IMR-90 (cell line): Measurements from ENCODE around the gene NDUFB7. TPM values are rescaled to one million over a fixed set of nuclear protein-coding genes. Genes with fewer than 3 reads are reported as not detected.

Experiments used
- ATAC-seq: fragments of 200-7000 bp; cut with Tn5 transposase; 2 replicates; pipeline ENCODE4 v1.9.1; 2020; ENCODE audit warnings: low read depth, mild to moderate bottlenecking, moderate library complexity
- BruUV-seq: library from RNA; stranded (reverse); fragments of 400-500 nt; replicated peaks from 2 replicates; lab custom pipeline; 2021; lab: Mats Ljungman, UMichigan
- CTCF ChIA-PET: fragments of 300-600 bp; formaldehyde crosslinking; extraction: SDS; loops from one replicate; lab custom pipeline; 2021; ENCODE audit warnings: antibody characterized with exemption; lab: Yijun Ruan, JAX
- POLR2A ChIA-PET: fragments of 300-600 bp; sonication (Branson Sonifier 250); formaldehyde crosslinking; loops from one replicate; lab custom pipeline; 2022; ENCODE audit warnings: antibody characterized with exemption; ENCODE audit not compliant: unreplicated experiment; lab: Charles Lee
- DNase-seq: peaks from one replicate; pipeline ENCODE4 v3.0.0; 2013
- H2AFZ ChIP-seq: replicated peaks from 2 replicates; pipeline ENCODE3; 2013; ENCODE audit warnings: low read length, mild to moderate bottlenecking; ENCODE audit not compliant: poor library complexity
- H2AK5ac ChIP-seq: 2 replicates; pipeline ENCODE4 v1.6.1; 2013; ENCODE audit warnings: low read depth, low read length, inconsistent platforms
- H2AK9ac ChIP-seq: replicated peaks from 2 replicates; pipeline ENCODE3; 2013; ENCODE audit warnings: mild to moderate bottlenecking, low read depth, low read length, moderate library complexity; ENCODE audit not compliant: poor library complexity
- H2BK120ac ChIP-seq: 2 replicates; pipeline ENCODE4 v1.6.1; 2013; ENCODE audit warnings: low read depth, low read length, inconsistent platforms
- H2BK15ac ChIP-seq: 3 replicates; pipeline ENCODE4 v1.6.1; 2013; ENCODE audit warnings: low read depth, low read length, inconsistent platforms
- H2BK20ac ChIP-seq: 2 replicates; pipeline ENCODE4 v1.6.1; 2013; ENCODE audit warnings: low read depth, mild to moderate bottlenecking, inconsistent platforms, low read length, moderate library complexity
- H2BK5ac ChIP-seq: 2 replicates; pipeline ENCODE4 v1.6.1; 2013; ENCODE audit warnings: mild to moderate bottlenecking, low read depth, low read length, inconsistent platforms; ENCODE audit not compliant: poor library complexity, severe bottlenecking
- H3K14ac ChIP-seq: replicated peaks from 2 replicates; pipeline ENCODE4 v1.6.1; 2013; ENCODE audit warnings: low read depth, low read length, inconsistent platforms
- H3K18ac ChIP-seq: 2 replicates; pipeline ENCODE4 v1.6.1; 2013; ENCODE audit warnings: low read depth, low read length, control low read depth
- H3K23ac ChIP-seq: 2 replicates; pipeline ENCODE4 v1.6.1; 2013; ENCODE audit warnings: low read depth, low read length, inconsistent platforms
- H3K27ac ChIP-seq: 2 replicates; pipeline ENCODE4 v1.5.1; 2013; ENCODE audit warnings: mild to moderate bottlenecking, control low read depth, low read length; ENCODE audit not compliant: insufficient read depth
- H3K27me3 ChIP-seq: 2 replicates; pipeline ENCODE4 v1.6.1; 2013; ENCODE audit warnings: low read length; ENCODE audit not compliant: control insufficient read depth, insufficient read depth
- H3K36me3 ChIP-seq: 2 replicates; pipeline ENCODE4 v1.6.1; 2013; ENCODE audit warnings: low read length, mixed read lengths; ENCODE audit not compliant: control insufficient read depth, insufficient read depth
- H3K4ac ChIP-seq: 2 replicates; pipeline ENCODE4 v1.6.1; 2013; ENCODE audit warnings: low read depth, low read length, inconsistent platforms
- H3K4me1 ChIP-seq: 2 replicates; pipeline ENCODE4 v1.6.1; 2013; ENCODE audit warnings: low read length, mixed read lengths; ENCODE audit not compliant: control insufficient read depth, insufficient read depth
- H3K4me2 ChIP-seq: 2 replicates; pipeline ENCODE4 v1.6.1; 2013; ENCODE audit warnings: low read depth, mild to moderate bottlenecking, control low read depth, low read length, moderate library complexity
- H3K4me3 ChIP-seq: 2 replicates; pipeline ENCODE4 v1.5.1; 2013; ENCODE audit warnings: low read depth, mild to moderate bottlenecking, control low read depth, low read length, moderate library complexity; ENCODE audit not compliant: insufficient read depth
- H3K56ac ChIP-seq: 2 replicates; pipeline ENCODE4 v1.6.1; 2013; ENCODE audit warnings: low read length, inconsistent platforms; ENCODE audit not compliant: insufficient read depth; ENCODE audit errors: extremely low read depth
- H3K79me1 ChIP-seq, 2 experiments: 2 replicates each; pipeline ENCODE4 v1.6.1; 2013; ENCODE audit warnings: low read length in 2 of 2, inconsistent platforms in 1 of 2, low read depth in 1 of 2
- H3K9ac ChIP-seq: 2 replicates; pipeline ENCODE4 v1.6.1; 2013; ENCODE audit warnings: low read depth, low read length, control low read depth
- H3K9me1 ChIP-seq: 2 replicates; pipeline ENCODE4 v1.6.1; 2013; ENCODE audit warnings: low read length, inconsistent platforms; ENCODE audit not compliant: insufficient read depth
- H3K9me3 ChIP-seq: 2 replicates; pipeline ENCODE4 v1.6.1; 2013; ENCODE audit warnings: low read length; ENCODE audit not compliant: control insufficient read depth, insufficient read depth
- H4K20me1 ChIP-seq: 2 replicates; pipeline ENCODE4 v1.6.1; 2013; ENCODE audit warnings: low read length, inconsistent platforms; ENCODE audit not compliant: insufficient read depth
- H4K5ac ChIP-seq: 2 replicates; pipeline ENCODE4 v1.6.1; 2013; ENCODE audit warnings: mild to moderate bottlenecking, low read depth, low read length, control low read depth
- H4K8ac ChIP-seq, 2 experiments: 2 replicates each; pipeline ENCODE4 v1.6.1; 2013; ENCODE audit warnings: low read depth in 2 of 2, low read length in 2 of 2, control low read depth in 1 of 2, inconsistent platforms in 1 of 2
- H4K91ac ChIP-seq: 2 replicates; pipeline ENCODE4 v1.6.1; 2013; ENCODE audit warnings: low read depth, low read length, inconsistent platforms; ENCODE audit not compliant: insufficient read depth
- CEBPB ChIP-seq: IDR thresholded peaks from 2 replicates; pipeline ENCODE4 v1.6.1; 2012; ENCODE audit warnings: low read depth, low read length, improper control_type of control experiment
- CHD1 ChIP-seq: IDR thresholded peaks from 2 replicates; pipeline ENCODE4 v1.6.1; 2012; ENCODE audit warnings: low read depth, low read length, improper control_type of control experiment
- CTCF ChIP-seq: conservative IDR thresholded peaks from 2 replicates; pipeline ENCODE4 v1.5.1; 2012; ENCODE audit warnings: mild to moderate bottlenecking, low read depth, low read length, improper control_type of control experiment
- ELK1 ChIP-seq: fragments of 150-350 bp; IDR thresholded peaks from 2 replicates; pipeline ENCODE4 v1.6.1; 2016; ENCODE audit warnings: low read depth, mild to moderate bottlenecking, low read length, moderate library complexity, borderline replicate concordance
- FOS ChIP-seq: fragments of 150-350 bp; IDR thresholded peaks from 2 replicates; pipeline ENCODE4 v1.6.1; 2016; ENCODE audit warnings: low read depth, low read length
- MAZ ChIP-seq: IDR thresholded peaks from 2 replicates; pipeline ENCODE4 v1.6.1; 2012; ENCODE audit warnings: low read depth, mild to moderate bottlenecking, low read length, improper control_type of control experiment, moderate library complexity, borderline replicate concordance
- NFE2L2 ChIP-seq: fragments of 150-350 bp; IDR thresholded peaks from 2 replicates; pipeline ENCODE4 v1.6.1; 2016; ENCODE audit warnings: low read depth, mild to moderate bottlenecking, low read length
- POLR2A ChIP-seq: IDR thresholded peaks from 2 replicates; pipeline ENCODE4 v1.6.1; 2012; ENCODE audit warnings: mild to moderate bottlenecking, low read depth, low read length
- RAD21 ChIP-seq: IDR thresholded peaks from 2 replicates; pipeline ENCODE4 v1.6.1; 2012; ENCODE audit warnings: low read length, improper control_type of control experiment
- RCOR1 ChIP-seq: IDR thresholded peaks from 2 replicates; pipeline ENCODE4 v1.6.1; 2012; ENCODE audit warnings: mild to moderate bottlenecking, low read length, improper control_type of control experiment; ENCODE audit not compliant: insufficient replicate concordance
- RFX5 ChIP-seq: IDR thresholded peaks from 2 replicates; pipeline ENCODE4 v1.8.0; 2012; ENCODE audit warnings: low read depth, mild to moderate bottlenecking, low read length, moderate library complexity
- SMC3 ChIP-seq: fragments of 150-350 bp; IDR thresholded peaks from 2 replicates; pipeline ENCODE4 v1.6.1; 2016; ENCODE audit warnings: low read depth, mild to moderate bottlenecking, antibody characterized with exemption, low read length, moderate library complexity
- USF2 ChIP-seq: fragments of 150-350 bp; IDR thresholded peaks from 2 replicates; pipeline ENCODE4 v1.6.1; 2017; ENCODE audit warnings: mild to moderate bottlenecking, antibody characterized with exemption, low read length, low read depth
- WGBS, 2 experiments: methylation state at CpG; one replicate each; pipeline versions ENCODE4 v1.1.5 to v1.1.7; 2013; ENCODE audit warnings: missing lambda C conversion rate in 2 of 2; ENCODE audit not compliant: insufficient read length in 1 of 2; ENCODE audit errors: extremely low coverage in 2 of 2; 5-methylcytosine and 5-hydroxymethylcytosine counted together
- dilution Hi-C: fragments of 300-500 bp; cut with HindIII; formaldehyde crosslinking; loops from one replicate; pipeline ENCODE4 v1.14.3; 2018; ENCODE audit warnings: low sequenced_read_pairs; ENCODE audit not compliant: unreplicated experiment
- in situ Hi-C: fragments of 300-500 bp; cut with MboI; formaldehyde crosslinking; loops from 3 replicates; pipeline ENCODE4 v1.14.3; 2019; ENCODE audit warnings: low sequenced_read_pairs, inconsistent platforms, mixed read lengths
- intact Hi-C: fragments of 100-400 bp; cut with micrococcal nuclease; formaldehyde crosslinking; loops from 2 replicates; pipeline ENCODE4 v1.10.0; 2022
- polyA plus RNA-seq, 3 experiments: library from polyadenylated mRNA; depleted of rRNA; stranded (reverse); fragments of >200 nt; gene quantifications; 2 replicates each; pipeline ENCODE4 v1.2.3, GENCODE V29; 2012; ENCODE audit warnings: low replicate concordance in 1 of 3
- total RNA-seq: library from RNA; depleted of rRNA; stranded (reverse); fragments of >200 nt; gene quantifications from 2 replicates; pipeline ENCODE4 v1.2.3, GENCODE V29; 2012

NDUFB7 gene
- total and polyA plus RNA-seq, 2 of the 4 experiments (the other 2 are of a cell fraction) = 436 to 523 TPM

GRCh38 chr19:14561249-14561648, 10.6 kb downstream of the NDUFB7 start:
- WGBS, 2 experiments = 60% methylated on average over 1 of the region's 8 CpGs; no CpG with 5 or more reads in 1 of the 2 experiments
- Histone ChIP-seq H3K79me1 (peaks cover 10 to 32% of the 10 kb centered on the region in 2 experiments), H3K36me3 (peaks cover 10% of the 10 kb centered on the region; the same call in 1 of the 2 replicates), H3K23ac (no peak overlapping the region), H2AK5ac (no peak overlapping the region), H3K4me2 (no peak overlapping the region), H3K9ac (no peak overlapping the region; the same call in 1 of the 2 replicates), H3K4ac (no peak overlapping the region), H3K56ac (no peak overlapping the region), H3K9me3 (no peaks in the 10 kb centered on the region), H2AFZ (peak overlapping the region; percentile 51), H2BK5ac (no peak overlapping the region), H4K5ac (no peak overlapping the region), H4K91ac (no peak overlapping the region), H3K27me3 (no peaks in the 10 kb centered on the region), H4K8ac (0 out of 4 replicates have a peak overlapping the region, but pooled peaks of 1 of the 2 experiments have one; percentile 64), H3K14ac (no peak overlapping the region), H2BK20ac (no peak overlapping the region), H2BK15ac (no peak overlapping the region), H3K18ac (no peak overlapping the region), H2AK9ac (no peak overlapping the region), H3K4me3 (no peak overlapping the region), H3K27ac (no peak overlapping the region), H3K9me1 (peaks cover under 1% of the 10 kb centered on the region; the same call in 1 of the 2 replicates), H2BK120ac (no peak overlapping the region), H4K20me1 (peaks cover 7% of the 10 kb centered on the region), H3K4me1 (peaks cover 8% of the 10 kb centered on the region; the same call in 1 of the 2 replicates)
- intact Hi-C loops = no loop called here
- no peak for ATAC-seq
- in situ Hi-C loops = loop anchor here (25.0 kb wide), 1 partner anchor 876 kb away; the partner anchor contains the start of gene WIZ
- TF ChIP-seq NFE2L2 = no peak
- TF ChIP-seq RFX5 = no peak
- TF ChIP-seq MAZ = no peak
- TF ChIP-seq CTCF = no peak
- TF ChIP-seq ELK1 = no peak
- TF ChIP-seq SMC3 = no peak
- TF ChIP-seq USF2 = no peak
- no peak for TF ChIP-seq CHD1
- no peak for TF ChIP-seq POLR2A
- TF ChIP-seq RCOR1 = no peak
- no peak for TF ChIP-seq CEBPB
- TF ChIP-seq RAD21 = no peak
- TF ChIP-seq FOS = no peak
- ChIA-PET POLR2A (no interaction called here), CTCF (interaction anchor here (1.3 kb wide), 1 partner anchor 10 kb away, joined by 4 read pairs; the partner anchor contains the start of gene NDUFB7)
- dilution Hi-C loops = no loop called here
- DNase-seq = no peak
- BruUV-seq = no TSS peak
